ENCODE results near the gene DPP6.

DPP6 gene

DNA sequence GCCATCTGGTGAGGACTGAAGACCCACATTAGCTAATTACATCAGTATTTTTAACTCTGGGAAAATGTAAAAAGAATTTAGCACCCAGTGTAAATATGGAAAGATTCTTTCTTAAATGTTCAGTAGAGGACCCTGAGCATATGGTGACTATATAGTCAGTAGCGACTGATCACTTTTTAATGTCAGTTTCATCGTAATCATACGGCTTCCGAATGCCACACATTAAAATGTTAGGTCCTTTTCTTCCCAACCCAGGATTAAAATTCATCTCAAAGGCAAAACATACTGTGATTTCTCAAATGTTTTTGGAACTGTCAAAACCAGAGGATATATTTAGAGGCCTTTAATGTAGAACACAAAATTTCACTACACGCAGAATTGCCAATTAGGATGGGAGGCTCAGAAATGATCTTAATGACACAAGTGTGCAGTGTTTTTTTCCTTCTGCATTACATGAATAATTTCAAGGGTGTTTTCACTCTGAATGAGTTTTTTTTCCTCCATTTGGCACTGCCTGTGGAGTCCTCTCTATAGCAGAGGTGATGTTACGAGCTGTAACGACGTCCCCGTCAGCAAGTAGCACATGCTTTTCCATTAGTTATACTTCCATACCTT, 568.0 kb downstream of the DPP6 start:
- DNase-seq (ENCODE audit: low read depth in 1 of 2, low spot score in 1 of 2): no peak
- in situ Hi-C loops (cut with HindIII; ENCODE audit: low pct_unique_long_range_greater_than_20kb, low sequenced_read_pairs): no loop called here
- no peak for TF ChIP-seq JUND (IDR thresholded peaks at IDR 0.05; ENCODE audit: low read depth)

GRCh38 chr7:154623399-154623798, 571.2 kb downstream of the DPP6 start:
- no peak for TF ChIP-seq JUND (IDR thresholded peaks at IDR 0.05; ENCODE audit: low read depth)
- in situ Hi-C loops (cut with HindIII; ENCODE audit: low pct_unique_long_range_greater_than_20kb, low sequenced_read_pairs): no loop called here
- no peak for DNase-seq (ENCODE audit: low read depth in 1 of 2, low spot score in 1 of 2)

GRCh38 chr7:154627646-154628290, 575.6 kb downstream of the DPP6 start:
- no peak for DNase-seq (ENCODE audit: low read depth in 1 of 2, low spot score in 1 of 2)
- TF ChIP-seq JUND (IDR thresholded peaks at IDR 0.05; ENCODE audit: low read depth): no peak
- in situ Hi-C loops (cut with HindIII; ENCODE audit: low pct_unique_long_range_greater_than_20kb, low sequenced_read_pairs): no loop called here

GRCh38 chr7:154628556-154628955, 576.4 kb downstream of the DPP6 start:
- no peak for DNase-seq (ENCODE audit: low read depth in 1 of 2, low spot score in 1 of 2)
- TF ChIP-seq JUND (IDR thresholded peaks at IDR 0.05; ENCODE audit: low read depth): no peak
- in situ Hi-C loops (cut with HindIII; ENCODE audit: low pct_unique_long_range_greater_than_20kb, low sequenced_read_pairs): no loop called here

GRCh38 chr7:154631162-154631561, 579.0 kb downstream of the DPP6 start:
- no peak for DNase-seq (ENCODE audit: low read depth in 1 of 2, low spot score in 1 of 2)
- in situ Hi-C loops (cut with HindIII; ENCODE audit: low pct_unique_long_range_greater_than_20kb, low sequenced_read_pairs): no loop called here
- no peak for TF ChIP-seq JUND (IDR thresholded peaks at IDR 0.05; ENCODE audit: low read depth)

GRCh38 chr7:154633641-154634040, 581.4 kb downstream of the DPP6 start:
- in situ Hi-C loops (cut with HindIII; ENCODE audit: low pct_unique_long_range_greater_than_20kb, low sequenced_read_pairs): no loop called here
- TF ChIP-seq JUND (IDR thresholded peaks at IDR 0.05; ENCODE audit: low read depth): no peak
- DNase-seq (ENCODE audit: low read depth in 1 of 2, low spot score in 1 of 2): no peak

DNA sequence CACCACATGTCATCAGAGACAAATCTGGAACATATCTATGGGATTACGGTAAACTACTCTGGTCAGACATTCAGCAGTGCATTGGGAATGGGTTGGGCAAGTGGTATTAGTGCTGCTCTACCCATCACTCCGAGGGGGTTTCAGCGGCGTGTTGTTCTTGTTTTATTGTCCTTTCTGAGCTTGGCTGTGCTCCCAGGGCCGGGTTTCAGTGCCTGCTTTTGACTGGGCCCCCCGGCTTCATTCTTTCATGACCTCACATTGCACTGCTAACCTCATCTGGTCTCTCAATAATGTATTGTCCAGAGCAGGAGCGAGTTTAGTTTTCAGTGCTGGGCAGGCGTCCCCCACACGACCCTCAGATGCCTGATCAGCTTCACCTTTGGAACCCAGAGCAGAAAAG, 586.1 kb downstream of the DPP6 start:
- DNase-seq (ENCODE audit: low read depth in 1 of 2, low spot score in 1 of 2): no peak
- no peak for TF ChIP-seq JUND (IDR thresholded peaks at IDR 0.05; ENCODE audit: low read depth)
- in situ Hi-C loops (cut with HindIII; ENCODE audit: low pct_unique_long_range_greater_than_20kb, low sequenced_read_pairs): no loop called here

- TF ChIP-seq JUND (IDR thresholded peaks at IDR 0.05; ENCODE audit: low read depth): no peak
- in situ Hi-C loops (cut with HindIII; ENCODE audit: low pct_unique_long_range_greater_than_20kb, low sequenced_read_pairs): no loop called here
- no peak for DNase-seq (ENCODE audit: low read depth in 1 of 2, low spot score in 1 of 2)
These were observed 588.2 kb downstream of the DPP6 start for GRCh38 chr7:154640266-154640865.

- in situ Hi-C loops (cut with HindIII; ENCODE audit: low pct_unique_long_range_greater_than_20kb, low sequenced_read_pairs): no loop called here
- no peak for DNase-seq (ENCODE audit: low read depth in 1 of 2, low spot score in 1 of 2)
- no peak for TF ChIP-seq JUND (IDR thresholded peaks at IDR 0.05; ENCODE audit: low read depth)
These were observed 588.7 kb downstream of the DPP6 start for GRCh38 chr7:154640917-154641316.

- in situ Hi-C loops (cut with HindIII; ENCODE audit: low pct_unique_long_range_greater_than_20kb, low sequenced_read_pairs): no loop called here
- TF ChIP-seq JUND (IDR thresholded peaks at IDR 0.05; ENCODE audit: low read depth): no peak
- no peak for DNase-seq (ENCODE audit: low read depth in 1 of 2, low spot score in 1 of 2)
These were observed 592.2 kb downstream of the DPP6 start for GRCh38 chr7:154644366-154644765.

DNA sequence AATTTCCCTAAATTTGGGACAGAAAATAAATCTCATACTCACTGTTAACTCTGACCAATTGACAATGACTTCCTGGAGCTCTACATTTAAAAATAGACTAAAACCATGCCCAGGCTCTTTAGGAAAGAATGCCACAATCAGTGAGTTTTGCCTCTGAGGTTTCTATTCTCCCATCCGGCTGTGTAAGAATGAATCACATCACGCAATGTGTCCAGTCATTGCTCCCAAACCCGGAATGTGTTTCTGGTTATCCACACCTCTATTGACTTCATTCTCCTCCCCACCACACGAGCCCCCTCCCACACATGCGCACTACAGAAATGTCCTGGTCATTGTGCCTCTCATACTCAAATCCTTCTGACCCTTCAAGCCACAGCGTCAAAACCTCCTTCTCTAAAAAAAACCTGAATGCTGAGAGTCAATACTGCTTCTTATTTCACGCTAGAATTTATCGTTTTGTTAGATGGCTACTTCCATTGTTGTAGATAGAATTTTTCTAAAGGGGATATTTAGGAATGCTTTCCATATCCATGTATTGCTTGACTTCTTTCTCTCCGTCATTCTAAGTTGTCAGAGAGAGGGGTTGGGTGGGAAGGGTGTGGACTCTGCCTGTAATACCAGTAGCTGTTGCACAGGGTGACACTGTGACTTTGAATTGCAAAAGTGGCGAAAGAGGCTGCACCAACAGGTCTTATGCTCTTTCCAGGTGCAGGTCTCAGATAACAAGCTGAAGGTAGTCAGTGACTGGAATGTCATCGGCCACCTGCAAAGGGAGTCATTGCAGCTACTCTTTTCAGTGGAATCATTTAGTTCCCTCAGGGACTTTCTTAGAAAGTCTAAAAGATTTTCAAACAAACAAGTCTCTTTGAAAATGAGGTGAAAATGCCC, 594.2 kb downstream of the DPP6 start:
- DNase-seq (ENCODE audit: low read depth in 1 of 2, low spot score in 1 of 2): no peak
- in situ Hi-C loops (cut with HindIII; ENCODE audit: low pct_unique_long_range_greater_than_20kb, low sequenced_read_pairs): no loop called here
- no peak for TF ChIP-seq JUND (IDR thresholded peaks at IDR 0.05; ENCODE audit: low read depth)

DNA sequence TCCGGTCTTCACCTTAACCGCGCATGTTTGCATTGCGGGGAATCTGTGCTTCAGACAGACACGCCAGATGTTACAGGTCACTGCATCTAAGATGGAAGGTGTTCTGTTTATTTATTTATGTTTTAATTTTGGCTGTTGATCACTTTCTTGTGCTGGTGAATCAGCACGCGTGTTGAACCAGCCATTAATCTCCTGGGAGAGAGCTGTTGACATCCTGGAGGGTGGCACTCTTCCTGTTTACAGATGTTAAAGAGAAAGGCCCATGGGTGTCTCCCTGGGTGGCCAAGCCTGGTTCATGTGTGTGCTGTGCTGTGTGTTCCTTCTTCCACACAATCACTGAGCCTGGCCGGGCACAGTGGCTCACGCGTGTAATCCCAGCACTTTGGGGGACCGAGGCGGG, 595.4 kb downstream of the DPP6 start:
- in situ Hi-C loops (cut with HindIII; ENCODE audit: low pct_unique_long_range_greater_than_20kb, low sequenced_read_pairs): no loop called here
- no peak for DNase-seq (ENCODE audit: low read depth in 1 of 2, low spot score in 1 of 2)
- no peak for TF ChIP-seq JUND (IDR thresholded peaks at IDR 0.05; ENCODE audit: low read depth)

GRCh38 chr7:154649015-154649414, 596.8 kb downstream of the DPP6 start:
- no peak for DNase-seq (ENCODE audit: low read depth in 1 of 2, low spot score in 1 of 2)
- in situ Hi-C loops (cut with HindIII; ENCODE audit: low pct_unique_long_range_greater_than_20kb, low sequenced_read_pairs): no loop called here
- no peak for TF ChIP-seq JUND (IDR thresholded peaks at IDR 0.05; ENCODE audit: low read depth)
